K562 (cell line): ENCODE results near the gene DEPDC1B. TPM values are rescaled to one million over a fixed set of nuclear protein-coding genes. Genes with fewer than 3 reads are reported as not detected.

Experiments used
- ATAC-seq: fragments of 200-7000 bp; cut with Tn5 transposase; 3 replicates; pipeline ENCODE4 v1.9.1; 2020; ENCODE audit warnings: moderate library complexity
- BruUV-seq: library from RNA; stranded (reverse); fragments of 400-500 nt; replicated peaks from 2 replicates; lab custom pipeline; 2021; lab: Mats Ljungman, UMichigan
- CTCF ChIA-PET: fragments of 300-600 bp; formaldehyde crosslinking; extraction: SDS; loops from one replicate; lab custom pipeline; 2021; ENCODE audit warnings: low intra/inter-chr PET ratio; lab: Yijun Ruan, JAX
- POLR2A ChIA-PET: fragments of 300-600, 350-650 bp; sonication (Branson Sonifier 250); formaldehyde crosslinking; extraction: SDS; loops from one replicate; lab custom pipeline; 2021; ENCODE audit warnings: antibody characterized with exemption, inconsistent platforms; lab: Yijun Ruan, JAX
- DNase-seq, 4 experiments: peaks; one replicate each; pipeline versions ENCODE4 v3.0.0 to v3.0.0-alpha.2; 2011 to 2018; ENCODE audit warnings: low spot score in 3 of 4, mixed read lengths in 3 of 4; ENCODE audit errors: extremely low read depth in 1 of 4
- FAIRE-seq: peaks from 2 replicates; lab custom pipeline; 2011; peaks lifted over from hg19 to GRCh38; lab: Jason Lieb, UNC
- H2AFZ ChIP-seq: 2 replicates; pipeline ENCODE4 v1.6.0; 2011; ENCODE audit warnings: low read depth, low read length, control low read depth, inconsistent platforms
- H3K27ac ChIP-seq: fragments of 200-600 bp; 3 replicates; pipeline ENCODE4 v1.8.0; 2011; ENCODE audit warnings: low read depth, mild to moderate bottlenecking, control low read depth, inconsistent platforms, low read length, moderate library complexity, mixed read lengths; ENCODE audit errors: extremely low read depth
- H3K27me3 ChIP-seq, 2 experiments: fragments of 300-600 bp in 1 of 2; 2 replicates in 1 of 2; 3 replicates in 1 of 2; pipeline versions ENCODE4 v1.6.0 to v1.8.0; 2011; ENCODE audit warnings: inconsistent platforms in 2 of 2, low read length in 2 of 2, mild to moderate bottlenecking in 1 of 2, mixed read lengths in 1 of 2, moderate library complexity in 1 of 2; ENCODE audit not compliant: control insufficient read depth in 2 of 2, insufficient read depth in 2 of 2
- H3K36me3 ChIP-seq: fragments of 300-600 bp; 3 replicates; pipeline ENCODE4 v1.8.0; 2011; ENCODE audit warnings: mild to moderate bottlenecking, low read length, inconsistent platforms; ENCODE audit not compliant: control insufficient read depth, insufficient read depth
- H3K4me1 ChIP-seq, 2 experiments: fragments of 200-600 bp in 1 of 2; replicated peaks in 1 of 2; 2 replicates in 1 of 2; 3 replicates in 1 of 2; pipeline versions ENCODE4 v1.5.1 to v1.8.0; 2011; ENCODE audit warnings: inconsistent platforms in 2 of 2, low read length in 2 of 2, mild to moderate bottlenecking in 1 of 2, mixed read lengths in 1 of 2, moderate library complexity in 1 of 2; ENCODE audit not compliant: control insufficient read depth in 2 of 2, insufficient read depth in 2 of 2
- H3K4me2 ChIP-seq: 2 replicates; pipeline ENCODE4 v1.6.1; 2011; ENCODE audit warnings: low read length, control low read depth, inconsistent platforms, mixed read lengths; ENCODE audit not compliant: insufficient read depth
- H3K4me3 ChIP-seq: fragments of 200-600 bp; sonication (generic), shearing (Covaris generic); 2 replicates; pipeline ENCODE4 v1.5.1; 2016; ENCODE audit warnings: control low read depth, inconsistent platforms
- H3K79me2 ChIP-seq: fragments of 200-600 bp; 3 replicates; pipeline ENCODE4 v1.8.0; 2011; ENCODE audit warnings: low read length, inconsistent platforms; ENCODE audit not compliant: control insufficient read depth, insufficient read depth
- H3K9ac ChIP-seq, 2 experiments: 2 replicates each; pipeline versions ENCODE4 v1.6.0 to v1.6.1; 2011; ENCODE audit warnings: low read depth in 2 of 2, low read length in 2 of 2, control low read depth in 1 of 2, inconsistent platforms in 1 of 2, mild to moderate bottlenecking in 1 of 2, mixed read lengths in 1 of 2; ENCODE audit not compliant: insufficient read depth in 1 of 2
- H3K9me1 ChIP-seq: one replicate; pipeline ENCODE4 v1.6.0; 2011; ENCODE audit warnings: inconsistent platforms, mild to moderate bottlenecking, low read length, moderate library complexity; ENCODE audit not compliant: control insufficient read depth, insufficient read depth
- H3K9me3 ChIP-seq: replicated peaks from 2 replicates; pipeline ENCODE4 v1.5.1; 2011; ENCODE audit warnings: low read depth, low read length, inconsistent platforms; ENCODE audit not compliant: control insufficient read depth, insufficient read depth
- H4K20me1 ChIP-seq: replicated peaks from 2 replicates; pipeline ENCODE4 v1.6.1; 2011; ENCODE audit warnings: low read length, inconsistent platforms, mixed read lengths; ENCODE audit not compliant: control insufficient read depth, insufficient read depth
- CREB3L1 ChIP-seq: fragments of 450-650 bp; IDR thresholded peaks from 2 replicates; pipeline ENCODE4 v1.6.1; 2014; ENCODE audit warnings: low read depth, mild to moderate bottlenecking, moderate library complexity, borderline replicate concordance
- CXXC5 ChIP-seq: fragments of 250-450 bp; sonication (Bioruptor Pico); IDR thresholded peaks from 2 replicates; pipeline ENCODE4 v1.8.0; 2022; ENCODE audit warnings: inconsistent platforms, mild to moderate bottlenecking, moderate library complexity
- E2F4 ChIP-seq: sonication (generic); formaldehyde crosslinking; IDR thresholded peaks from 2 replicates; pipeline ENCODE4 v1.8.0; 2022; ENCODE audit warnings: mild to moderate bottlenecking, low read depth, missing genetic modification reagents
- GATAD2A ChIP-seq: fragments of 450-650 bp; IDR thresholded peaks from 2 replicates; pipeline ENCODE4 v1.6.1; 2017
- HDAC3 ChIP-seq: fragments of 450-650 bp; IDR thresholded peaks from 2 replicates; pipeline ENCODE4 v1.6.1; 2018; ENCODE audit warnings: borderline replicate concordance, mild to moderate bottlenecking, moderate library complexity; ENCODE audit not compliant: partially characterized antibody
- KLF16 ChIP-seq: IDR thresholded peaks from 2 replicates; pipeline ENCODE4 v1.6.1; 2016; ENCODE audit warnings: antibody characterized with exemption
- MTF1 ChIP-seq: fragments of 250-450 bp; sonication (Bioruptor Pico); IDR thresholded peaks from 2 replicates; pipeline ENCODE4 v1.9.0; 2021; ENCODE audit warnings: moderate library complexity, mild to moderate bottlenecking, inconsistent platforms, borderline replicate concordance
- NFE2L1 ChIP-seq: fragments of 450-650 bp; IDR thresholded peaks from 2 replicates; pipeline ENCODE4 v1.6.1; 2016; ENCODE audit warnings: missing genetic modification characterization, low read depth, mild to moderate bottlenecking, missing compliant biosample characterization, moderate library complexity, borderline replicate concordance
- SRSF1 ChIP-seq: fragments of 200-400 bp; formaldehyde crosslinking; IDR thresholded peaks from 2 replicates; pipeline ENCODE4 v1.6.1; 2017; ENCODE audit warnings: mild to moderate bottlenecking, low read depth, low read length, moderate library complexity
- ZBTB34 ChIP-seq: fragments of 250-450 bp; sonication (Bioruptor Pico); IDR thresholded peaks from 2 replicates; pipeline ENCODE4 v1.8.0; 2021; ENCODE audit warnings: mild to moderate bottlenecking, moderate library complexity
- WGBS: fragments of 100-300 bp; shearing (Covaris generic); methylation state at CpG from one replicate; pipeline ENCODE4 v1.1.6; 2016; ENCODE audit warnings: low coverage, mixed read lengths; ENCODE audit not compliant: insufficient coverage; ENCODE audit errors: missing lambda C conversion rate; 5-methylcytosine and 5-hydroxymethylcytosine counted together
- in situ Hi-C: fragments of 300-500 bp; cut with MboI; formaldehyde crosslinking; loops from 4 replicates; pipeline ENCODE4 v1.15.0; 2018; ENCODE audit warnings: inconsistent platforms, mixed read lengths
- intact Hi-C: fragments of 100-400 bp; cut with micrococcal nuclease; formaldehyde crosslinking; loops from 2 replicates; pipeline ENCODE4 v1.14.2; 2022
- polyA plus RNA-seq, 8 experiments: library from polyadenylated mRNA; depleted of rRNA in 4 of 8; stranded (reverse) in 5 of 8; unstranded in 3 of 8; fragments of >200 nt; fragmentation: Nextera tagmentation in 2 of 8; fragmentation: Illumina TruSeq in 1 of 8; extraction: Ambion mirVana in 2 of 8; extraction: Trizol in 1 of 8; gene quantifications; 2 replicates each; pipeline versions ENCODE4 v1.2.1 to v1.2.3, GENCODE V29; 2011 to 2014; ENCODE audit warnings: inconsistent platforms in 1 of 8, missing spikeins in 1 of 8
- total RNA-seq, 7 experiments: library from RNA; depleted of rRNA in 6 of 7; stranded (reverse); fragments of >200 nt in 6 of 7; fragmentation: Illumina TruSeq in 2 of 7; extraction: Trizol in 2 of 7; gene quantifications; 2 replicates each; pipeline versions ENCODE4 v1.2.1 to v1.2.3, GENCODE V29; 2011 to 2021; ENCODE audit warnings: low replicate concordance in 1 of 7
- TF ChIP-seq, protein P1 (sequence below): fragments of 250-450 bp; sonication (Bioruptor Pico); IDR thresholded peaks from 2 replicates; pipeline ENCODE4 v1.9.0; 2021; ENCODE audit warnings: mild to moderate bottlenecking, inconsistent platforms
- TF ChIP-seq, protein P2 (sequence below), 2 experiments: IDR thresholded peaks in 1 of 2; conservative IDR thresholded peaks in 1 of 2; 2 replicates each; pipeline ENCODE4 v1.6.1; 2016; ENCODE audit warnings: low read depth in 2 of 2, mild to moderate bottlenecking in 1 of 2, missing compliant biosample characterization in 1 of 2, missing genetic modification characterization in 1 of 2, moderate library complexity in 1 of 2

The DEPDC1B gene
- total and polyA plus RNA-seq, 9 of the 15 experiments (the other 6 are each of a cell fraction or from before 2014, with no cell fraction given) = 36.0 to 67.2 (median 44.5) TPM

DNA sequence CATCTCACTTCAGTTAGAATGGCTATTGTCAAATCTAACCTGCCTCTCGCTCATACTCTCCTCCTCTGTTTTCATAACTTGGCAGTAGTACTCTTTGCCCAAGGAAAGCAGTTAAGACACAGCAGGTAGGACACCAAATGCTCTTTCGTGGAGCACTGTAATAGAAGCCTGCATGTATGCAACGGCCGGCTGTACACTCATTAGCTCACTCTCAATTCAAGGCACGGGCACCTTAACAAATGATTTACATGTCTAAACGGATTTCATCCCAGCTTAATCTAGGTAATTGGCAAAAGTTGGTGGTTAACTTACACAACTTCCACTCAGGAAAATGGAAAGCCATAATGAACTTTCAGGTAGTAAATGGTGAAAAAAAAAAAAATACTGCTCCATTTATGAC is 14.9 kb downstream of the DEPDC1B start:
- FAIRE-seq (no peak), ATAC-seq (no peak), DNase-seq (no peak)
- intact Hi-C loops = loop anchor here (5.0 kb wide), 1 partner anchor 157 kb away; the partner anchor contains the start of gene ELOVL7
- no peaks in the 10 kb centered on the region for H3K9me1 ChIP-seq
- 84% methylated on average over 6 of the region's 6 CpGs for WGBS
- POLR2A ChIA-PET = interaction anchor here (1.5 to 2.1 kb wide), 2 partner anchors 13 to 15 kb away, joined by 6 to 9 read pairs; partner anchors contain the start of gene DEPDC1B
- no TSS peak for BruUV-seq
- no peak overlapping the region for H3K4me3 ChIP-seq
- no peak overlapping the region for H3K27ac ChIP-seq
- H3K79me2 ChIP-seq = peaks cover 79% of the 10 kb centered on the region
- H3K9me3 ChIP-seq = no peaks in the 10 kb centered on the region
- peaks cover 0 to 21% of the 10 kb centered on the region in 2 experiments; a peak in 3 of 5 replicates for H3K4me1 ChIP-seq
- H4K20me1 ChIP-seq = peaks cover 3% of the 10 kb centered on the region; the same call in 1 of the 2 replicates
- no peaks in the 10 kb centered on the region for H3K27me3 ChIP-seq
- CTCF ChIA-PET = no interaction called here
- peaks cover 32% of the 10 kb centered on the region for H3K36me3 ChIP-seq
- H3K4me2 ChIP-seq = no peak overlapping the region
- H3K9ac ChIP-seq = no peak overlapping the region
- in situ Hi-C loops = loop anchor here (25.0 kb wide), 1 partner anchor 252 kb away; the partner anchor contains the start of genes ERCC8 and NDUFAF2
- no peak overlapping the region for H2AFZ ChIP-seq
- TF ChIP-seq, protein P1, sequence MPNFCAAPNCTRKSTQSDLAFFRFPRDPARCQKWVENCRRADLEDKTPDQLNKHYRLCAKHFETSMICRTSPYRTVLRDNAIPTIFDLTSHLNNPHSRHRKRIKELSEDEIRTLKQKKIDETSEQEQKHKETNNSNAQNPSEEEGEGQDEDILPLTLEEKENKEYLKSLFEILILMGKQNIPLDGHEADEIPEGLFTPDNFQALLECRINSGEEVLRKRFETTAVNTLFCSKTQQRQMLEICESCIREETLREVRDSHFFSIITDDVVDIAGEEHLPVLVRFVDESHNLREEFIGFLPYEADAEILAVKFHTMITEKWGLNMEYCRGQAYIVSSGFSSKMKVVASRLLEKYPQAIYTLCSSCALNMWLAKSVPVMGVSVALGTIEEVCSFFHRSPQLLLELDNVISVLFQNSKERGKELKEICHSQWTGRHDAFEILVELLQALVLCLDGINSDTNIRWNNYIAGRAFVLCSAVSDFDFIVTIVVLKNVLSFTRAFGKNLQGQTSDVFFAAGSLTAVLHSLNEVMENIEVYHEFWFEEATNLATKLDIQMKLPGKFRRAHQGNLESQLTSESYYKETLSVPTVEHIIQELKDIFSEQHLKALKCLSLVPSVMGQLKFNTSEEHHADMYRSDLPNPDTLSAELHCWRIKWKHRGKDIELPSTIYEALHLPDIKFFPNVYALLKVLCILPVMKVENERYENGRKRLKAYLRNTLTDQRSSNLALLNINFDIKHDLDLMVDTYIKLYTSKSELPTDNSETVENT (CRISPR knock-in tag) = no peak
- TF ChIP-seq NFE2L1 (no peak), ZBTB34 (no peak), HDAC3 (no peak), CREB3L1 (no peak), GATAD2A (no peak), MTF1 (CRISPR knock-in tag) (no peak), SRSF1 (no peak), CXXC5 (CRISPR knock-in tag) (no peak), E2F4 (no peak), KLF16 (no peak)
- TF ChIP-seq, protein P2, sequence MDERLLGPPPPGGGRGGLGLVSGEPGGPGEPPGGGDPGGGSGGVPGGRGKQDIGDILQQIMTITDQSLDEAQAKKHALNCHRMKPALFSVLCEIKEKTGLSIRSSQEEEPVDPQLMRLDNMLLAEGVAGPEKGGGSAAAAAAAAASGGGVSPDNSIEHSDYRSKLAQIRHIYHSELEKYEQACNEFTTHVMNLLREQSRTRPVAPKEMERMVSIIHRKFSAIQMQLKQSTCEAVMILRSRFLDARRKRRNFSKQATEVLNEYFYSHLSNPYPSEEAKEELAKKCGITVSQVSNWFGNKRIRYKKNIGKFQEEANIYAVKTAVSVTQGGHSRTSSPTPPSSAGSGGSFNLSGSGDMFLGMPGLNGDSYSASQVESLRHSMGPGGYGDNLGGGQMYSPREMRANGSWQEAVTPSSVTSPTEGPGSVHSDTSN (CRISPR knock-in tag; IDR thresholded peaks at IDR 0.05; ENCODE audit: low read depth) = no peak
- TF ChIP-seq, protein P2 (tag; conservative IDR thresholded peaks at IDR 0.05; ENCODE audit: low read depth) = no peak
